T-helper 1 cell (primary cell): Measurements from ENCODE around the gene BAG3.
"Not testable (repeated sequence)": the region's sequence is repeated elsewhere in the genome, so short reads cannot be mapped to it uniquely, and the experiment has no call there.

Source experiments
- DNase-seq, 5 donors: peaks; one replicate each; pipeline ENCODE4 v3.0.0-alpha.2; 2012 to 2020
- total RNA-seq, 4 donors: gene quantifications; one replicate each; lab custom pipeline; 2026; lab: John Stamatoyannopoulos, UW

BAG3 gene
- total RNA-seq: 57.0 to 86.1 (median 67.4) reads per million in 4 donors

- peak; percentile 61 to 77 (median 75) for DNase-seq
Measured at GRCh38 chr10:119650692-119651513, at the start of gene BAG3. BAG3 (plus strand) TSS chr10:119651380; CDS start chr10:119651676, 296 bp downstream.

- peak in 1 of 5 donors; percentile 42 for DNase-seq
Measured at GRCh38 chr10:119602241-119603095, 48.7 kb upstream of the BAG3 start.

- DNase-seq: no peak
Measured at GRCh38 chr10:119604468-119604867, 46.7 kb upstream of the BAG3 start.

- peak in 3 of 5 donors; percentile 11 to 21 (median 16) for DNase-seq
Measured at GRCh38 chr10:119608316-119609155, 42.6 kb upstream of the BAG3 start.

GRCh38 chr10:119609516-119609915 lies 41.7 kb upstream of the BAG3 start:
- no peak for DNase-seq

GRCh38 chr10:119611433-119611832 lies 39.7 kb upstream of the BAG3 start:
- no peak for DNase-seq

- no peak for DNase-seq
Measured at GRCh38 chr10:119613741-119614140, 37.4 kb upstream of the BAG3 start.

GRCh38 chr10:119614686-119615085 lies 36.5 kb upstream of the BAG3 start:
- no peak for DNase-seq

- DNase-seq: no peak
Measured at GRCh38 chr10:119616882-119617570, 34.2 kb upstream of the BAG3 start.

GRCh38 chr10:119619215-119619614 lies 32.0 kb upstream of the BAG3 start:
- DNase-seq: no peak

GRCh38 chr10:119619811-119620210 lies 31.4 kb upstream of the BAG3 start:
- not testable (repeated sequence) for DNase-seq

- no peak for DNase-seq
Measured at GRCh38 chr10:119620241-119621077, 30.7 kb upstream of the BAG3 start.

GRCh38 chr10:119621078-119621384 lies 30.1 kb upstream of the BAG3 start:
- DNase-seq: no peak

GRCh38 chr10:119625570-119626280 lies 25.5 kb upstream of the BAG3 start:
- no peak for DNase-seq

GRCh38 chr10:119630300-119630699 lies 20.9 kb upstream of the BAG3 start:
- DNase-seq: no peak

GRCh38 chr10:119633538-119634218 lies 17.5 kb upstream of the BAG3 start:
- DNase-seq: no peak

- no peak for DNase-seq
Measured at GRCh38 chr10:119634219-119634544, 17.0 kb upstream of the BAG3 start.

GRCh38 chr10:119637631-119638030 lies 13.5 kb upstream of the BAG3 start:
- no peak for DNase-seq

- DNase-seq: no peak
Measured at GRCh38 chr10:119638982-119639381, 12.2 kb upstream of the BAG3 start.

- DNase-seq: no peak
Measured at GRCh38 chr10:119640384-119640783, 10.8 kb upstream of the BAG3 start.
